ENCODE results near the gene CLTA. TPM values are rescaled to one million over a fixed set of nuclear protein-coding genes. Genes with fewer than 3 reads are reported as not detected.

The CLTA gene
- total RNA-seq, 1 donor from 2014 or later = 424 TPM

DNA sequence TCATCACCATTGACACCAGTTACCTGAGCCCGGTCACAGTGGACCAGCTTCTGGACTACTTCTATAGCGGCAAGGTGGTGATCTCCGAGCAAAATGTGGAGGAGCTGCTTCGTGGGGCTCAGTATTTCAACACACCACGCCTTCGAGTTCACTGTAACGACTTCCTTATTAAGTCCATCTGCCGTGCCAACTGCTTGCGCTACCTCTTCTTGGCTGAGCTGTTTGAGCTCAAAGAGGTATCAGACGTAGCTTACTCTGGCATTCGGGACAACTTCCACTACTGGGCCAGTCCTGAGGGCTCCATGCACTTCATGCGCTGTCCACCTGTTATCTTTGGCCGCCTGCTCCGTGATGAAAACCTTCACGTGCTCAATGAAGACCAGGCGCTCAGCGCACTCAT is 21.0 kb upstream of the CLTA start:
- Histone ChIP-seq H3K4me3 (ENCODE audit: insufficient read depth, low read depth, low read length) (no peak overlapping the region), H2AFZ (ENCODE audit: low read depth, low read length) (no peak overlapping the region), H3K36me3 (ENCODE audit: insufficient read depth, low read length) (no peaks in the 10 kb centered on the region), H3K79me2 (ENCODE audit: insufficient read depth, low read length) (no peaks in the 10 kb centered on the region), H3K4me2 (ENCODE audit: low read length) (no peak overlapping the region), H3K27ac (ENCODE audit: low read depth, low read length) (no peak overlapping the region), H3K4me1 (ENCODE audit: insufficient read depth, low read length) (peaks cover 13% of the 10 kb centered on the region), H3K9me3 (ENCODE audit: insufficient read depth, low read depth, low read length) (no peaks in the 10 kb centered on the region), H3K27me3 (ENCODE audit: insufficient read depth, low read length) (no peaks in the 10 kb centered on the region), H4K20me1 (ENCODE audit: insufficient read depth, low read length) (no peaks in the 10 kb centered on the region), H3K9ac (ENCODE audit: low read length) (no peak overlapping the region)
- no peak overlapping the region for H3K27ac Mint-ChIP-seq (ENCODE audit: unreplicated experiment)
- FAIRE-seq (no peak), DNase-seq (ENCODE audit: low read depth) (no peak)
- H3K4me1 Mint-ChIP-seq (ENCODE audit: low read depth, unreplicated experiment) = peaks cover 18% of the 10 kb centered on the region
- H3K36me3 Mint-ChIP-seq (ENCODE audit: low read depth, unreplicated experiment) = peaks cover 19% of the 10 kb centered on the region
- no peak overlapping the region for H3K4me3 Mint-ChIP-seq (ENCODE audit: unreplicated experiment)
- no peak for TF ChIP-seq EZH2 (IDR thresholded peaks at IDR 0.05; ENCODE audit: insufficient read depth, low read length)
- TF ChIP-seq, protein P1, sequence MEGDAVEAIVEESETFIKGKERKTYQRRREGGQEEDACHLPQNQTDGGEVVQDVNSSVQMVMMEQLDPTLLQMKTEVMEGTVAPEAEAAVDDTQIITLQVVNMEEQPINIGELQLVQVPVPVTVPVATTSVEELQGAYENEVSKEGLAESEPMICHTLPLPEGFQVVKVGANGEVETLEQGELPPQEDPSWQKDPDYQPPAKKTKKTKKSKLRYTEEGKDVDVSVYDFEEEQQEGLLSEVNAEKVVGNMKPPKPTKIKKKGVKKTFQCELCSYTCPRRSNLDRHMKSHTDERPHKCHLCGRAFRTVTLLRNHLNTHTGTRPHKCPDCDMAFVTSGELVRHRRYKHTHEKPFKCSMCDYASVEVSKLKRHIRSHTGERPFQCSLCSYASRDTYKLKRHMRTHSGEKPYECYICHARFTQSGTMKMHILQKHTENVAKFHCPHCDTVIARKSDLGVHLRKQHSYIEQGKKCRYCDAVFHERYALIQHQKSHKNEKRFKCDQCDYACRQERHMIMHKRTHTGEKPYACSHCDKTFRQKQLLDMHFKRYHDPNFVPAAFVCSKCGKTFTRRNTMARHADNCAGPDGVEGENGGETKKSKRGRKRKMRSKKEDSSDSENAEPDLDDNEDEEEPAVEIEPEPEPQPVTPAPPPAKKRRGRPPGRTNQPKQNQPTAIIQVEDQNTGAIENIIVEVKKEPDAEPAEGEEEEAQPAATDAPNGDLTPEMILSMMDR (IDR thresholded peaks at IDR 0.05; ENCODE audit: insufficient read depth, low read depth, low read length) = no peak
- H3K27me3 Mint-ChIP-seq (ENCODE audit: low read depth, unreplicated experiment) = peaks cover 26% of the 10 kb centered on the region
- peaks cover 8% of the 10 kb centered on the region for H3K9me3 Mint-ChIP-seq (ENCODE audit: unreplicated experiment)

DNA sequence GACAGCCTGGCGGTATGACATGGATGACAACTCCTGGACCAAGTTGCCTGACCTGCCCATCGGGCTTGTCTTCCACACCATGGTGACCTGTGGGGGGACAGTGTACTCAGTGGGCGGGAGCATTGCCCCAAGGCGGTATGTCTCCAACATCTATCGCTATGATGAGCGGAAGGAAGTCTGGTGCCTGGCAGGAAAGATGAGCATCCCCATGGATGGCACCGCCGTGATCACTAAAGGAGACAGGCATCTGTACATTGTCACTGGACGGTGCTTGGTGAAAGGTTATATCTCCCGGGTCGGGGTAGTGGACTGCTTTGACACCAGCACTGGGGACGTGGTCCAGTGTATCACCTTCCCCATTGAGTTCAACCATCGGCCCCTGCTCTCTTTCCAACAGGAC is 20.2 kb upstream of the CLTA start:
- H3K27ac Mint-ChIP-seq (ENCODE audit: unreplicated experiment) = no peak overlapping the region
- FAIRE-seq (no peak), DNase-seq (ENCODE audit: low read depth) (no peak)
- H3K9me3 Mint-ChIP-seq (ENCODE audit: unreplicated experiment) = peaks cover 8% of the 10 kb centered on the region
- no peaks in the 10 kb centered on the region for H3K27me3 ChIP-seq (ENCODE audit: insufficient read depth, low read length)
- H2AFZ ChIP-seq (ENCODE audit: low read depth, low read length) = no peak overlapping the region
- H3K4me3 Mint-ChIP-seq (ENCODE audit: unreplicated experiment) = no peak overlapping the region
- H3K9ac ChIP-seq (ENCODE audit: low read length) = no peak overlapping the region
- no peak overlapping the region for H3K27ac ChIP-seq (ENCODE audit: low read depth, low read length)
- H3K36me3 Mint-ChIP-seq (ENCODE audit: low read depth, unreplicated experiment) = peaks cover 19% of the 10 kb centered on the region
- H3K4me1 Mint-ChIP-seq (ENCODE audit: low read depth, unreplicated experiment) = peaks cover 15% of the 10 kb centered on the region
- peaks cover 26% of the 10 kb centered on the region for H3K27me3 Mint-ChIP-seq (ENCODE audit: low read depth, unreplicated experiment)
- H3K4me3 ChIP-seq (ENCODE audit: insufficient read depth, low read depth, low read length) = no peak overlapping the region
- H4K20me1 ChIP-seq (ENCODE audit: insufficient read depth, low read length) = no peaks in the 10 kb centered on the region
- peaks cover 7% of the 10 kb centered on the region for H3K4me1 ChIP-seq (ENCODE audit: insufficient read depth, low read length)
- H3K36me3 ChIP-seq (ENCODE audit: insufficient read depth, low read length) = no peaks in the 10 kb centered on the region
- no peak overlapping the region for H3K4me2 ChIP-seq (ENCODE audit: low read length)
- TF ChIP-seq, protein P1 (IDR thresholded peaks at IDR 0.05; ENCODE audit: insufficient read depth, low read depth, low read length) = no peak
- no peak for TF ChIP-seq EZH2 (IDR thresholded peaks at IDR 0.05; ENCODE audit: insufficient read depth, low read length)
- H3K9me3 ChIP-seq (ENCODE audit: insufficient read depth, low read depth, low read length) = no peaks in the 10 kb centered on the region
- H3K79me2 ChIP-seq (ENCODE audit: insufficient read depth, low read length) = no peaks in the 10 kb centered on the region

DNA sequence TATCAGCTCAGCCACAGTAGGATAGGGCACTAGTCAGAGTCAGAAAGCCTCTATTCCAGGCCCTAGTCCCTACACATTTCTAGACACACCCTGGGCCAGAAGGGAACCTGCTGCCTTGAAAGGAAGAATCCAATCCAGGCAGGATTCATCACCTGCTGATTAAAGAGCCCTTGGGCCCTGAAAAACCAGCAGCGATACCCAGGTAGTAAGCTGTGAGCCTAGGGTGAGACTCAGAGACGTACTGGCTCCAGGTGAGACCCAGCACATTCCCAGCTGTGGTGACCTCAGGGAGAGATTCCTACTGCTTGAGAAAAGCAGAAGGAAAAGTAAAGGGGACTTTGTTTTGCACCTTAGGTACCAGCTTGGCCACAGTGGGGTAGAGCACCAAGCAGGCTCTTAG is 16.9 kb upstream of the CLTA start:
- H3K27ac Mint-ChIP-seq (ENCODE audit: unreplicated experiment) = no peak overlapping the region

More for the DNA sequence above, 16.9 kb upstream of the CLTA start:
- Histone ChIP-seq H3K4me1 (ENCODE audit: insufficient read depth, low read length) (no peaks in the 10 kb centered on the region), H2AFZ (ENCODE audit: low read depth, low read length) (no peak overlapping the region), H3K36me3 (ENCODE audit: insufficient read depth, low read length) (no peaks in the 10 kb centered on the region), H3K27me3 (ENCODE audit: insufficient read depth, low read length) (no peaks in the 10 kb centered on the region), H4K20me1 (ENCODE audit: insufficient read depth, low read length) (no peaks in the 10 kb centered on the region), H3K9ac (ENCODE audit: low read length) (no peak overlapping the region), H3K27ac (ENCODE audit: low read depth, low read length) (no peak overlapping the region), H3K4me3 (ENCODE audit: insufficient read depth, low read depth, low read length) (no peak overlapping the region), H3K79me2 (ENCODE audit: insufficient read depth, low read length) (no peaks in the 10 kb centered on the region), H3K9me3 (ENCODE audit: insufficient read depth, low read depth, low read length) (no peaks in the 10 kb centered on the region), H3K4me2 (ENCODE audit: low read length) (no peak overlapping the region)
- FAIRE-seq (no peak), DNase-seq (ENCODE audit: low read depth) (no peak)
- H3K27me3 Mint-ChIP-seq (ENCODE audit: low read depth, unreplicated experiment) = peaks cover 26% of the 10 kb centered on the region
- TF ChIP-seq, protein P1 (IDR thresholded peaks at IDR 0.05; ENCODE audit: insufficient read depth, low read depth, low read length) = no peak
- no peak for TF ChIP-seq EZH2 (IDR thresholded peaks at IDR 0.05; ENCODE audit: insufficient read depth, low read length)
- peaks cover 8% of the 10 kb centered on the region for H3K9me3 Mint-ChIP-seq (ENCODE audit: unreplicated experiment)
- H3K4me3 Mint-ChIP-seq (ENCODE audit: unreplicated experiment) = no peak overlapping the region
- peaks cover 19% of the 10 kb centered on the region for H3K36me3 Mint-ChIP-seq (ENCODE audit: low read depth, unreplicated experiment)
- peaks cover 10% of the 10 kb centered on the region for H3K4me1 Mint-ChIP-seq (ENCODE audit: low read depth, unreplicated experiment)
